IPS DF 4.7 (cell line): ENCODE data around the gene UBA6.
"Not testable (repeated sequence)": the region's sequence is repeated elsewhere in the genome, so short reads cannot be mapped to it uniquely, and the experiment has no call there.

Source experiments
- DNase-seq: peaks from one replicate; pipeline ENCODE4 v3.0.0-alpha.2; 2013; ENCODE audit warnings: low spot score; ENCODE audit errors: extremely low read depth

Gene UBA6

GRCh38 chr4:67714248-67714583 is 13.3 kb upstream of the UBA6 start:
- DNase-seq: no peak

- no peak for DNase-seq
Measured at GRCh38 chr4:67713529-67714247, 12.7 kb upstream of the UBA6 start.

- no peak for DNase-seq
Measured at GRCh38 chr4:67712650-67713528, 11.9 kb upstream of the UBA6 start.

GRCh38 chr4:67712000-67712625 is 11.2 kb upstream of the UBA6 start:
- DNase-seq: no peak

GRCh38 chr4:67706682-67707081 is 5.7 kb upstream of the UBA6 start:
- DNase-seq: not testable (repeated sequence)

GRCh38 chr4:67704843-67705242 is 3.9 kb upstream of the UBA6 start:
- no peak for DNase-seq

- DNase-seq: no peak
Measured at GRCh38 chr4:67702166-67702565, 1.2 kb upstream of the UBA6 start.

GRCh38 chr4:67701517-67701850 is 529 bp upstream of the UBA6 start:
- no peak for DNase-seq

GRCh38 chr4:67700116-67700737 is 728 bp downstream of the UBA6 start:
- DNase-seq: no peak

GRCh38 chr4:67699603-67700002 is 1.4 kb downstream of the UBA6 start:
- DNase-seq: no peak

- no peak for DNase-seq
Measured at GRCh38 chr4:67697860-67698687, 2.9 kb downstream of the UBA6 start.

- no peak for DNase-seq
Measured at GRCh38 chr4:67696061-67696460, 4.9 kb downstream of the UBA6 start.

- no peak for DNase-seq
Measured at GRCh38 chr4:67694662-67695061, 6.3 kb downstream of the UBA6 start.

- DNase-seq: no peak
Measured at GRCh38 chr4:67691328-67691727, 9.6 kb downstream of the UBA6 start.

GRCh38 chr4:67687636-67688035 is 13.3 kb downstream of the UBA6 start:
- no peak for DNase-seq

- DNase-seq: no peak
Measured at GRCh38 chr4:67685532-67685859, 15.5 kb downstream of the UBA6 start.

GRCh38 chr4:67684839-67685531 is 16.0 kb downstream of the UBA6 start:
- no peak for DNase-seq

- no peak for DNase-seq
Measured at GRCh38 chr4:67682266-67682665, 18.7 kb downstream of the UBA6 start.

GRCh38 chr4:67680581-67681222 is 20.3 kb downstream of the UBA6 start:
- no peak for DNase-seq

- DNase-seq: no peak
Measured at GRCh38 chr4:67678612-67679011, 22.3 kb downstream of the UBA6 start.
